ENCODE results near the gene IL21R.

GRCh38 chr16:27400751-27401620, 988 bp upstream of the IL21R start:
- no peak for TF ChIP-seq POLR2A (IDR thresholded peaks at IDR 0.05)
- TF ChIP-seq CTCF (IDR thresholded peaks at IDR 0.05): no peak

All from heart left ventricle (tissue), 13 donors.